ENCODE measurements around the gene ASPG.

Gene ASPG

GRCh38 chr14:104080376-104081260 is 4.9 kb upstream of the ASPG start:
- Histone ChIP-seq H3K9me3 (ENCODE audit: control insufficient read depth, low read length) (no peaks in the 10 kb centered on the region), H3K4me1 (ENCODE audit: control insufficient read depth, insufficient read depth, low read length) (peaks cover 55% of the 10 kb centered on the region), H3K9ac (ENCODE audit: low read length) (peak overlapping the region; percentile 51), H3K27me3 (ENCODE audit: control insufficient read depth, insufficient read depth, low read length) (peaks cover under 1% of the 10 kb centered on the region), H3K36me3 (ENCODE audit: control insufficient read depth, insufficient read depth, low read length) (no peaks in the 10 kb centered on the region), H3K4me3 (ENCODE audit: low read length) (no peak overlapping the region)

GRCh38 chr14:104081261-104081835 is 4.2 kb upstream of the ASPG start:
- peak overlapping the region; percentile 16 for H3K4me3 ChIP-seq (ENCODE audit: low read length)
- no peaks in the 10 kb centered on the region for H3K36me3 ChIP-seq (ENCODE audit: control insufficient read depth, insufficient read depth, low read length)
- H3K9ac ChIP-seq (ENCODE audit: low read length) = peak overlapping the region; percentile 51
- peaks cover 63% of the 10 kb centered on the region for H3K4me1 ChIP-seq (ENCODE audit: control insufficient read depth, insufficient read depth, low read length)
- no peaks in the 10 kb centered on the region for H3K9me3 ChIP-seq (ENCODE audit: control insufficient read depth, low read length)
- H3K27me3 ChIP-seq (ENCODE audit: control insufficient read depth, insufficient read depth, low read length) = peaks cover 8% of the 10 kb centered on the region

- H3K27me3 ChIP-seq (ENCODE audit: control insufficient read depth, insufficient read depth, low read length) = peaks cover 8% of the 10 kb centered on the region
- H3K9me3 ChIP-seq (ENCODE audit: control insufficient read depth, low read length) = no peaks in the 10 kb centered on the region
- H3K4me1 ChIP-seq (ENCODE audit: control insufficient read depth, insufficient read depth, low read length) = peaks cover 69% of the 10 kb centered on the region
- H3K36me3 ChIP-seq (ENCODE audit: control insufficient read depth, insufficient read depth, low read length) = no peaks in the 10 kb centered on the region
- peak overlapping the region; percentile 16 for H3K4me3 ChIP-seq (ENCODE audit: low read length)
- peak overlapping the region; percentile 26 for H3K9ac ChIP-seq (ENCODE audit: low read length)
Observed at GRCh38 chr14:104081951-104082464, 3.5 kb upstream of the ASPG start.

DNA sequence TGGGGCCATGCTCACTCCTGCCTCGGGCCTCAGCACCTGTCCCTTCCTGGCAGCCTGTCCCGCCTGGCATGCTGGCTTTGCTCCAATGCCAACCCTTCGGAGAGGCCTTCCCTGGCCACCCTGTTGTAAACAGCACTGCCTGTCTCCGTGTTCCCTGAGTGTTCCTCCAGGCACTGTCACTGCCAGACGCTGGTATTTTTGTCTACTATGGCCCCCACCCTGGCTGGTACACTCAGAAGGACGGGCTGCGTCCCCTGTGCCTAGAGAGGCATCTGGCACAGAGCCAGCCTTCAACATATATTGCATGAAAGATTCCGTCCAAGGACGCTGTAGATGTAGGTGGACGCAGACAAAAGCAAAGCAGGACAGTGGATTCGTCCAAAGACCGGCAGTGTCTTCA is 2.7 kb upstream of the ASPG start:
- H3K4me3 ChIP-seq (ENCODE audit: low read length) = no peak overlapping the region
- no peaks in the 10 kb centered on the region for H3K9me3 ChIP-seq (ENCODE audit: control insufficient read depth, low read length)
- H3K9ac ChIP-seq (ENCODE audit: low read length) = peak overlapping the region; percentile 26
- H3K36me3 ChIP-seq (ENCODE audit: control insufficient read depth, insufficient read depth, low read length) = no peaks in the 10 kb centered on the region
- H3K27me3 ChIP-seq (ENCODE audit: control insufficient read depth, insufficient read depth, low read length) = peaks cover 8% of the 10 kb centered on the region
- H3K4me1 ChIP-seq (ENCODE audit: control insufficient read depth, insufficient read depth, low read length) = peaks cover 77% of the 10 kb centered on the region

GRCh38 chr14:104084251-104085002 is 1.1 kb upstream of the ASPG start:
- peaks cover 8% of the 10 kb centered on the region for H3K27me3 ChIP-seq (ENCODE audit: control insufficient read depth, insufficient read depth, low read length)
- no peak overlapping the region for H3K4me3 ChIP-seq (ENCODE audit: low read length)
- H3K9me3 ChIP-seq (ENCODE audit: control insufficient read depth, low read length) = no peaks in the 10 kb centered on the region
- H3K36me3 ChIP-seq (ENCODE audit: control insufficient read depth, insufficient read depth, low read length) = no peaks in the 10 kb centered on the region
- H3K9ac ChIP-seq (ENCODE audit: low read length) = peak overlapping the region; percentile 40
- peaks cover 80% of the 10 kb centered on the region for H3K4me1 ChIP-seq (ENCODE audit: control insufficient read depth, insufficient read depth, low read length)

GRCh38 chr14:104085889-104086201 is 345 bp downstream of the ASPG start:
- peaks cover 8% of the 10 kb centered on the region for H3K27me3 ChIP-seq (ENCODE audit: control insufficient read depth, insufficient read depth, low read length)
- H3K9ac ChIP-seq (ENCODE audit: low read length) = no peak overlapping the region
- peaks cover 75% of the 10 kb centered on the region for H3K4me1 ChIP-seq (ENCODE audit: control insufficient read depth, insufficient read depth, low read length)
- no peaks in the 10 kb centered on the region for H3K36me3 ChIP-seq (ENCODE audit: control insufficient read depth, insufficient read depth, low read length)
- no peaks in the 10 kb centered on the region for H3K9me3 ChIP-seq (ENCODE audit: control insufficient read depth, low read length)
- no peak overlapping the region for H3K4me3 ChIP-seq (ENCODE audit: low read length)

GRCh38 chr14:104086210-104086660 is 735 bp downstream of the ASPG start:
- H3K9ac ChIP-seq (ENCODE audit: low read length) = no peak overlapping the region
- no peaks in the 10 kb centered on the region for H3K9me3 ChIP-seq (ENCODE audit: control insufficient read depth, low read length)
- no peaks in the 10 kb centered on the region for H3K36me3 ChIP-seq (ENCODE audit: control insufficient read depth, insufficient read depth, low read length)
- H3K4me3 ChIP-seq (ENCODE audit: low read length) = no peak overlapping the region
- H3K4me1 ChIP-seq (ENCODE audit: control insufficient read depth, insufficient read depth, low read length) = peaks cover 74% of the 10 kb centered on the region
- peaks cover 8% of the 10 kb centered on the region for H3K27me3 ChIP-seq (ENCODE audit: control insufficient read depth, insufficient read depth, low read length)

- Histone ChIP-seq H3K36me3 (ENCODE audit: control insufficient read depth, insufficient read depth, low read length) (no peaks in the 10 kb centered on the region), H3K9me3 (ENCODE audit: control insufficient read depth, low read length) (no peaks in the 10 kb centered on the region), H3K27me3 (ENCODE audit: control insufficient read depth, insufficient read depth, low read length) (peaks cover 8% of the 10 kb centered on the region), H3K9ac (ENCODE audit: low read length) (no peak overlapping the region), H3K4me1 (ENCODE audit: control insufficient read depth, insufficient read depth, low read length) (peaks cover 73% of the 10 kb centered on the region), H3K4me3 (ENCODE audit: low read length) (no peak overlapping the region)
Observed at GRCh38 chr14:104086661-104087461, 1.4 kb downstream of the ASPG start.

- no peak overlapping the region for H3K9ac ChIP-seq (ENCODE audit: low read length)
- H3K9me3 ChIP-seq (ENCODE audit: control insufficient read depth, low read length) = no peaks in the 10 kb centered on the region
- H3K27me3 ChIP-seq (ENCODE audit: control insufficient read depth, insufficient read depth, low read length) = peaks cover 8% of the 10 kb centered on the region
- H3K4me3 ChIP-seq (ENCODE audit: low read length) = no peak overlapping the region
- peaks cover 69% of the 10 kb centered on the region for H3K4me1 ChIP-seq (ENCODE audit: control insufficient read depth, insufficient read depth, low read length)
- H3K36me3 ChIP-seq (ENCODE audit: control insufficient read depth, insufficient read depth, low read length) = no peaks in the 10 kb centered on the region
Observed at GRCh38 chr14:104087505-104087904, 2.0 kb downstream of the ASPG start.

DNA sequence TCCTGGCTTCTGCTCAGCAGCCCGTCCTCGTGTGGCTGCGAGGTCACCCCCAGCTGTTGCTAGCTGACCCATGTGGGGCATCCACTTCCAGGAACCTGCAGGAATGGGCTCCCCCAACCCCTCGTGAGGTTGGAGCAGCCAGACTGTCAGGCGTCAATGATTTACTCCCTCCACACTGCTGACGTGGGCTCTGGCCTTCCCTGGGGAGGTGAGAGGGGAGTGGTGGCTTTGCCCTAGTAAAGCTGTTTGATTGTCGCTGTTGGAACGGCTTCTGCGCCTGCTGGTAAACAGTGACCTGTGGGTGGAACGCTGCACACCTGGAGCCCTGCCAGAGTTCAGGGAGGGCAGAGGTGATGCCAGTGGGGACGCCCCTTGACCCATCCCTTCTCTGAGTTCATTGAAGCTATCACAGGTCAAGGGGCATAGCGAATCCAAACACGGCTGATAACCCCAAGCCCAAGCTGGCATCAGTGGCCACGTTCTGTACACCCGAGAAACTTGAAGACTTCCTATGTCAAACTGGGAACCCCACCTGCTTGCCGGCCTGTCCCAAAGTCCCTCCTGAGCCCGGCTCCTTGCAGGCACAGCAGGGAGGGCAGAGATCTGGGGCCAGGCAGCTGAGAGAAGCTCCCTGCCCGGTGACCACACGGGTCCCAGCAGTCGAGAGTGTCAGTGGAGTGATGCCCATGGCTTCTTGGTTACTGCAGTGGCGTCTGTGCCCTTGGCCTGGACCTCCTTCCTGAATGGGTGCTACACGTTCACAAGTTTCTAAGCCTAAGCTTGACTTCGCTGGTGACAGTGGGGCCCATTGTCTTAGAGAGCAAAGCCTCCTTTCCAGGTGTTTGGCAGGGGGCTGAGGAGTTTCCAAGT is 2.7 kb downstream of the ASPG start:
- Histone ChIP-seq H3K36me3 (ENCODE audit: control insufficient read depth, insufficient read depth, low read length) (no peaks in the 10 kb centered on the region), H3K9me3 (ENCODE audit: control insufficient read depth, low read length) (no peaks in the 10 kb centered on the region), H3K4me1 (ENCODE audit: control insufficient read depth, insufficient read depth, low read length) (peaks cover 66% of the 10 kb centered on the region), H3K27me3 (ENCODE audit: control insufficient read depth, insufficient read depth, low read length) (peaks cover 8% of the 10 kb centered on the region), H3K9ac (ENCODE audit: low read length) (no peak overlapping the region), H3K4me3 (ENCODE audit: low read length) (no peak overlapping the region)
